K562 (cell line): ENCODE data around the gene IGF2BP3. TPM values are rescaled to one million over a fixed set of nuclear protein-coding genes. Genes with fewer than 3 reads are reported as not detected.

Source experiments
- ARNT ChIP-seq, 2 experiments: fragments of 450-650 bp; IDR thresholded peaks; 2 replicates each; pipeline ENCODE4 v1.6.1; 2016; ENCODE audit warnings: mild to moderate bottlenecking in 1 of 2
- ATF1 ChIP-seq, 2 experiments: fragments of 450-650 bp in 1 of 2; IDR thresholded peaks; 2 replicates each; pipeline ENCODE4 v1.6.1; 2016; ENCODE audit warnings: missing compliant biosample characterization in 1 of 2, missing genetic modification characterization in 1 of 2
- CC2D1A ChIP-seq: fragments of 450-650 bp; IDR thresholded peaks from 2 replicates; pipeline ENCODE4 v1.6.1; 2017; ENCODE audit warnings: mild to moderate bottlenecking
- ETV1 ChIP-seq: fragments of 450-650 bp; conservative IDR thresholded peaks from 2 replicates; pipeline ENCODE4 v1.6.1; 2016; ENCODE audit warnings: missing genetic modification characterization, control low read depth, low read depth, missing compliant biosample characterization
- HNRNPL ChIP-seq: fragments of 200-400 bp; formaldehyde crosslinking; IDR thresholded peaks from 2 replicates; pipeline ENCODE4 v1.6.1; 2017; ENCODE audit warnings: low read depth, mild to moderate bottlenecking, low read length
- LEF1 ChIP-seq: fragments of 450-650 bp; IDR thresholded peaks from 2 replicates; pipeline ENCODE4 v1.6.1; 2016; ENCODE audit warnings: mild to moderate bottlenecking
- MCM2 ChIP-seq: fragments of 450-650 bp; IDR thresholded peaks from 2 replicates; pipeline ENCODE4 v1.6.1; 2017; ENCODE audit warnings: low read depth, mild to moderate bottlenecking
- MTA1 ChIP-seq: fragments of 450-650 bp; IDR thresholded peaks from 2 replicates; pipeline ENCODE4 v1.6.1; 2017; ENCODE audit warnings: borderline replicate concordance
- MYBL2 ChIP-seq, 2 experiments: fragments of 450-650 bp in 1 of 2; sonication (generic) in 1 of 2; formaldehyde crosslinking in 1 of 2; IDR thresholded peaks; 2 replicates each; pipeline versions ENCODE4 v1.6.1 to v1.8.1; 2017 to 2022; ENCODE audit warnings: borderline replicate concordance in 1 of 2, inconsistent platforms in 1 of 2, low read depth in 1 of 2, mild to moderate bottlenecking in 1 of 2, missing genetic modification reagents in 1 of 2, moderate library complexity in 1 of 2
- POLR2AphosphoS2 ChIP-seq: IDR thresholded peaks from 2 replicates; pipeline ENCODE4 v1.6.1; 2012; ENCODE audit warnings: low read length, improper control_type of control experiment
- POLR2H ChIP-seq: IDR thresholded peaks from 2 replicates; pipeline ENCODE4 v1.6.1; 2016; ENCODE audit warnings: missing genetic modification characterization, low read depth, mild to moderate bottlenecking, control low read depth, missing compliant biosample characterization, moderate library complexity
- SMARCE1 ChIP-seq: fragments of 450-650 bp; IDR thresholded peaks from 2 replicates; pipeline ENCODE4 v1.7.1; 2016; ENCODE audit warnings: mild to moderate bottlenecking
- TCF3 ChIP-seq: sonication (generic); formaldehyde crosslinking; IDR thresholded peaks from 2 replicates; pipeline ENCODE4 v1.4.0; 2020; ENCODE audit warnings: mild to moderate bottlenecking, missing genetic modification reagents
- ZFP36 ChIP-seq: fragments of 150-350 bp; IDR thresholded peaks from 2 replicates; pipeline ENCODE4 v1.6.1; 2018; ENCODE audit warnings: low read length, low read depth; ENCODE audit not compliant: partially characterized antibody
- ZNF445 ChIP-seq: fragments of 250-450 bp; sonication (Bioruptor Pico); IDR thresholded peaks from 2 replicates; pipeline ENCODE4 v1.4.0; 2020; ENCODE audit warnings: low read depth, mild to moderate bottlenecking, moderate library complexity
- polyA plus RNA-seq, 8 experiments: library from polyadenylated mRNA; depleted of rRNA in 4 of 8; stranded (reverse) in 5 of 8; unstranded in 3 of 8; fragments of >200 nt; fragmentation: Nextera tagmentation in 2 of 8; fragmentation: Illumina TruSeq in 1 of 8; extraction: Ambion mirVana in 2 of 8; extraction: Trizol in 1 of 8; gene quantifications; 2 replicates each; pipeline versions ENCODE4 v1.2.1 to v1.2.3, GENCODE V29; 2011 to 2014; ENCODE audit warnings: inconsistent platforms in 1 of 8, missing spikeins in 1 of 8
- total RNA-seq, 7 experiments: library from RNA; depleted of rRNA in 6 of 7; stranded (reverse); fragments of >200 nt in 6 of 7; fragmentation: Illumina TruSeq in 2 of 7; extraction: Trizol in 2 of 7; gene quantifications; 2 replicates each; pipeline versions ENCODE4 v1.2.1 to v1.2.3, GENCODE V29; 2011 to 2021; ENCODE audit warnings: low replicate concordance in 1 of 7
- TF ChIP-seq, protein P1 (sequence below): fragments of 450-650 bp; IDR thresholded peaks from 2 replicates; pipeline ENCODE4 v1.6.1; 2018; ENCODE audit not compliant: partially characterized antibody
- TF ChIP-seq, protein P2 (sequence below): sonication (generic); formaldehyde crosslinking; IDR thresholded peaks from 2 replicates; pipeline ENCODE4 v1.8.1; 2023; ENCODE audit warnings: mild to moderate bottlenecking, missing genetic modification reagents
- TF ChIP-seq, protein P3 (sequence below): fragments of 450-650 bp; conservative IDR thresholded peaks from 2 replicates; pipeline ENCODE4 v1.6.1; 2016; ENCODE audit warnings: missing genetic modification characterization, low read depth, mild to moderate bottlenecking, control low read depth, missing compliant biosample characterization
- TF ChIP-seq, protein P4 (sequence below): sonication (generic); formaldehyde crosslinking; IDR thresholded peaks from 2 replicates; pipeline ENCODE4 v1.8.0; 2022; ENCODE audit warnings: mild to moderate bottlenecking, missing genetic modification reagents
- TF ChIP-seq, protein P5 (sequence below): fragments of 450-650 bp; IDR thresholded peaks from 2 replicates; pipeline ENCODE4 v1.6.1; 2016; ENCODE audit warnings: missing biosample characterization, missing genetic modification characterization

IGF2BP3 gene
- total and polyA plus RNA-seq, 9 of the 15 experiments (the other 6 are each of a cell fraction or from before 2014, with no cell fraction given) = 8.4 to 88.1 (median 61.2) TPM

DNA sequence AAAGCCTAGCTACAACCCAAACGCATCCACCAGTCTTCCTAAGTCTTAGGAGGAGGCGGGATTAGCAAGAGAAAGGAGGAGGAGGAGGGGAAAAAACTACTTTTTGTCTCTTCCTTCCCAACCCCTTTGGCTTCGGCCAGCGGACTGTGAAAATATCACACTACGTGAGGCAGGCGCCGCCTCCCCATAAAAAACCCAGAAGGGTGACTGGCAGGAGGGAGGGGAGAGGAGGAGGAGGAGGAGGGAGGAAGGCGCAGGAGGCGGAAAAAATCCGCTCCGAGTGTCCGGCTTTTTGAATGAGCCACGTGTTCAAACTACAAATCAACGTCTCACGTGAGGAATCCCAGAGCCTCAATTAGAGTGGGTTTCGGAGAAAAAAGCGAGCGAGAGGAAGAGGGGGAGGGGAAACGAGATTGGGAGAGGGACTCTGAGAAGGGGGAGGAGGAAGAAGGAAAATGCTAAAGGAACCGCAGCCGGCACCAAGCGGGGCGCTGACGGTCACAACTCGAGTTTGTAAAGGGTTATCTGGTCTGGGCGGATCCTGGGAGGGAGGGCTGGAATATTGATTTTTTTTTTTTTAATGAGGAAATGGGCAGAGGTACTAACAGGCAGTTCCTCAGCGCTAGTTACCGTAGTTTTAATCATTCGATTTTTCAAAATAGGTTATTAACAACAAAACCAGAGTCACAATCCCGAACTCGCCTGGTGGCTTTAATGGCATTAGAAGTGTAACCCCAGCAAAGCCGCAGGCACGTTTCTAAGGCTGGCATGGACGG is at the start of gene IGF2BP3 (continued):
- TF ChIP-seq MCM2 (no peak), POLR2H (tag) (peak; percentile 67), LEF1 (peak; percentile 98), ZFP36 (no peak), MYBL2 (IDR thresholded peaks at IDR 0.05; ENCODE audit: low read depth) (peak; percentile 89), MYBL2 (CRISPR knock-in tag; IDR thresholded peaks at IDR 0.05; ENCODE audit: borderline replicate concordance) (no peak), MTA1 (peak; percentile 93), ZNF445 (CRISPR knock-in tag) (no peak), SMARCE1 (peak; percentile 87), POLR2AphosphoS2 (no peak; the same call in 1 of the 2 replicates), ARNT (IDR thresholded peaks at IDR 0.05) (peak; percentile 94 to 96), CC2D1A (peak; percentile 97), HNRNPL (no peak), ETV1 (tag) (peak; percentile 86), TCF3 (peak; percentile 23; the same call in 1 of the 2 replicates), ATF1 (CRISPR knock-in tag; IDR thresholded peaks at IDR 0.05) (no peak), ATF1 (tag; IDR thresholded peaks at IDR 0.05) (peak; percentile 84)
- TF ChIP-seq, protein P1, sequence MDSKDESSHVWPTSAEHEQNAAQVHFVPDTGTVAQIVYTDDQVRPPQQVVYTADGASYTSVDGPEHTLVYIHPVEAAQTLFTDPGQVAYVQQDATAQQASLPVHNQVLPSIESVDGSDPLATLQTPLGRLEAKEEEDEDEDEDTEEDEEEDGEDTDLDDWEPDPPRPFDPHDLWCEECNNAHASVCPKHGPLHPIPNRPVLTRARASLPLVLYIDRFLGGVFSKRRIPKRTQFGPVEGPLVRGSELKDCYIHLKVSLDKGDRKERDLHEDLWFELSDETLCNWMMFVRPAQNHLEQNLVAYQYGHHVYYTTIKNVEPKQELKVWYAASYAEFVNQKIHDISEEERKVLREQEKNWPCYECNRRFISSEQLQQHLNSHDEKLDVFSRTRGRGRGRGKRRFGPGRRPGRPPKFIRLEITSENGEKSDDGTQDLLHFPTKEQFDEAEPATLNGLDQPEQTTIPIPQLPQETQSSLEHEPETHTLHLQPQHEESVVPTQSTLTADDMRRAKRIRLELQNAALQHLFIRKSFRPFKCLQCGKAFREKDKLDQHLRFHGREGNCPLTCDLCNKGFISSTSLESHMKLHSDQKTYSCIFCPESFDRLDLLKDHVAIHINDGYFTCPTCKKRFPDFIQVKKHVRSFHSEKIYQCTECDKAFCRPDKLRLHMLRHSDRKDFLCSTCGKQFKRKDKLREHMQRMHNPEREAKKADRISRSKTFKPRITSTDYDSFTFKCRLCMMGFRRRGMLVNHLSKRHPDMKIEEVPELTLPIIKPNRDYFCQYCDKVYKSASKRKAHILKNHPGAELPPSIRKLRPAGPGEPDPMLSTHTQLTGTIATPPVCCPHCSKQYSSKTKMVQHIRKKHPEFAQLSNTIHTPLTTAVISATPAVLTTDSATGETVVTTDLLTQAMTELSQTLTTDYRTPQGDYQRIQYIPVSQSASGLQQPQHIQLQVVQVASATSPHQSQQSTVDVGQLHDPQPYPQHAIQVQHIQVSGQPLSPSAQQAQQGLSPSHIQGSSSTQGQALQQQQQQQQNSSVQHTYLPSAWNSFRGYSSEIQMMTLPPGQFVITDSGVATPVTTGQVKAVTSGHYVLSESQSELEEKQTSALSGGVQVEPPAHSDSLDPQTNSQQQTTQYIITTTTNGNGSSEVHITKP = peak; percentile 62
- TF ChIP-seq, protein P2, sequence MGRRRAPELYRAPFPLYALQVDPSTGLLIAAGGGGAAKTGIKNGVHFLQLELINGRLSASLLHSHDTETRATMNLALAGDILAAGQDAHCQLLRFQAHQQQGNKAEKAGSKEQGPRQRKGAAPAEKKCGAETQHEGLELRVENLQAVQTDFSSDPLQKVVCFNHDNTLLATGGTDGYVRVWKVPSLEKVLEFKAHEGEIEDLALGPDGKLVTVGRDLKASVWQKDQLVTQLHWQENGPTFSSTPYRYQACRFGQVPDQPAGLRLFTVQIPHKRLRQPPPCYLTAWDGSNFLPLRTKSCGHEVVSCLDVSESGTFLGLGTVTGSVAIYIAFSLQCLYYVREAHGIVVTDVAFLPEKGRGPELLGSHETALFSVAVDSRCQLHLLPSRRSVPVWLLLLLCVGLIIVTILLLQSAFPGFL (CRISPR knock-in tag) = no peak
- TF ChIP-seq, protein P3, sequence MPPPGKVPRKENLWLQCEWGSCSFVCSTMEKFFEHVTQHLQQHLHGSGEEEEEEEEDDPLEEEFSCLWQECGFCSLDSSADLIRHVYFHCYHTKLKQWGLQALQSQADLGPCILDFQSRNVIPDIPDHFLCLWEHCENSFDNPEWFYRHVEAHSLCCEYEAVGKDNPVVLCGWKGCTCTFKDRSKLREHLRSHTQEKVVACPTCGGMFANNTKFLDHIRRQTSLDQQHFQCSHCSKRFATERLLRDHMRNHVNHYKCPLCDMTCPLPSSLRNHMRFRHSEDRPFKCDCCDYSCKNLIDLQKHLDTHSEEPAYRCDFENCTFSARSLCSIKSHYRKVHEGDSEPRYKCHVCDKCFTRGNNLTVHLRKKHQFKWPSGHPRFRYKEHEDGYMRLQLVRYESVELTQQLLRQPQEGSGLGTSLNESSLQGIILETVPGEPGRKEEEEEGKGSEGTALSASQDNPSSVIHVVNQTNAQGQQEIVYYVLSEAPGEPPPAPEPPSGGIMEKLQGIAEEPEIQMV (tag) = peak; percentile 40; the same call in 1 of the 2 replicates
- TF ChIP-seq, protein P4, sequence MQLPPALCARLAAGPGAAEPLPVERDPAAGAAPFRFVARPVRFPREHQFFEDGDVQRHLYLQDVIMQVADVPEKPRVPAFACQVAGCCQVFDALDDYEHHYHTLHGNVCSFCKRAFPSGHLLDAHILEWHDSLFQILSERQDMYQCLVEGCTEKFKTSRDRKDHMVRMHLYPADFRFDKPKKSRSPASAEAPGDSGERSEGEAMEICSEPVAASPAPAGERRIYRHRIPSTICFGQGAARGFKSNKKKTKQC (CRISPR knock-in tag) = peak; percentile 51; the same call in 1 of the 2 replicates
- TF ChIP-seq, protein P5, sequence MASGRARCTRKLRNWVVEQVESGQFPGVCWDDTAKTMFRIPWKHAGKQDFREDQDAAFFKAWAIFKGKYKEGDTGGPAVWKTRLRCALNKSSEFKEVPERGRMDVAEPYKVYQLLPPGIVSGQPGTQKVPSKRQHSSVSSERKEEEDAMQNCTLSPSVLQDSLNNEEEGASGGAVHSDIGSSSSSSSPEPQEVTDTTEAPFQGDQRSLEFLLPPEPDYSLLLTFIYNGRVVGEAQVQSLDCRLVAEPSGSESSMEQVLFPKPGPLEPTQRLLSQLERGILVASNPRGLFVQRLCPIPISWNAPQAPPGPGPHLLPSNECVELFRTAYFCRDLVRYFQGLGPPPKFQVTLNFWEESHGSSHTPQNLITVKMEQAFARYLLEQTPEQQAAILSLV (tag) = no peak
